ENCODE results near the gene KAT5.

DNA sequence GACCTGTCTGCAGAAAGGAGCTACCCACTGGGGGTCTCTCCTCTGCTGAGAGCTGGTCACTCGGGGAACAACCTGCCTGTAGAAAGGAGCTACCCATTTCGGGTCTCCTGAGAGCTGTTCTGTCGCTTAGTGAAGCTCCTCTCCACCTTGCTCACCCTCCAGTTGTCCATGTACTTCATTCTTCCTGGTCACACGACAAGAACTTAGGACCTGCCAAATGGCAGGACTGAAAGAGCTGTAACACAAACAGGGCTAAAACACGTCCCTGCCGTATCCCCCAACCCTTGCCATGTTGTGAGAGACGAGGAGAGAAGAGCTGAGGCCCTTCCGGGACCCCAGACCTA, 32.6 kb downstream of the KAT5 start:
- TF ChIP-seq, protein P1, sequence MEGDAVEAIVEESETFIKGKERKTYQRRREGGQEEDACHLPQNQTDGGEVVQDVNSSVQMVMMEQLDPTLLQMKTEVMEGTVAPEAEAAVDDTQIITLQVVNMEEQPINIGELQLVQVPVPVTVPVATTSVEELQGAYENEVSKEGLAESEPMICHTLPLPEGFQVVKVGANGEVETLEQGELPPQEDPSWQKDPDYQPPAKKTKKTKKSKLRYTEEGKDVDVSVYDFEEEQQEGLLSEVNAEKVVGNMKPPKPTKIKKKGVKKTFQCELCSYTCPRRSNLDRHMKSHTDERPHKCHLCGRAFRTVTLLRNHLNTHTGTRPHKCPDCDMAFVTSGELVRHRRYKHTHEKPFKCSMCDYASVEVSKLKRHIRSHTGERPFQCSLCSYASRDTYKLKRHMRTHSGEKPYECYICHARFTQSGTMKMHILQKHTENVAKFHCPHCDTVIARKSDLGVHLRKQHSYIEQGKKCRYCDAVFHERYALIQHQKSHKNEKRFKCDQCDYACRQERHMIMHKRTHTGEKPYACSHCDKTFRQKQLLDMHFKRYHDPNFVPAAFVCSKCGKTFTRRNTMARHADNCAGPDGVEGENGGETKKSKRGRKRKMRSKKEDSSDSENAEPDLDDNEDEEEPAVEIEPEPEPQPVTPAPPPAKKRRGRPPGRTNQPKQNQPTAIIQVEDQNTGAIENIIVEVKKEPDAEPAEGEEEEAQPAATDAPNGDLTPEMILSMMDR (IDR thresholded peaks at IDR 0.05), result no peak
- TF ChIP-seq EP300 (IDR thresholded peaks at IDR 0.05), result no peak
